Activated CD8-positive, alpha-beta memory T cell treated with anti-CD3 and anti-CD28 coated beads for 1 hour (primary cell): Measurements from ENCODE around the gene FAM135A.
"Not testable (repeated sequence)": the region's sequence is repeated elsewhere in the genome, so short reads cannot be mapped to it uniquely, and the experiment has no call there.

ENCODE experiments used
- DNase-seq, 2 donors: peaks; one replicate each; pipeline ENCODE4 v3.0.0-alpha.2; 2020; ENCODE audit warnings: low read depth in 1 of 2; ENCODE audit errors: extremely low read depth in 1 of 2

FAM135A gene

GRCh38 chr6:70396163-70396562 lies 17.1 kb upstream of the FAM135A start:
- no peak for DNase-seq

- no peak for DNase-seq
These were observed 16.2 kb upstream of the FAM135A start for GRCh38 chr6:70396796-70397729.

DNA sequence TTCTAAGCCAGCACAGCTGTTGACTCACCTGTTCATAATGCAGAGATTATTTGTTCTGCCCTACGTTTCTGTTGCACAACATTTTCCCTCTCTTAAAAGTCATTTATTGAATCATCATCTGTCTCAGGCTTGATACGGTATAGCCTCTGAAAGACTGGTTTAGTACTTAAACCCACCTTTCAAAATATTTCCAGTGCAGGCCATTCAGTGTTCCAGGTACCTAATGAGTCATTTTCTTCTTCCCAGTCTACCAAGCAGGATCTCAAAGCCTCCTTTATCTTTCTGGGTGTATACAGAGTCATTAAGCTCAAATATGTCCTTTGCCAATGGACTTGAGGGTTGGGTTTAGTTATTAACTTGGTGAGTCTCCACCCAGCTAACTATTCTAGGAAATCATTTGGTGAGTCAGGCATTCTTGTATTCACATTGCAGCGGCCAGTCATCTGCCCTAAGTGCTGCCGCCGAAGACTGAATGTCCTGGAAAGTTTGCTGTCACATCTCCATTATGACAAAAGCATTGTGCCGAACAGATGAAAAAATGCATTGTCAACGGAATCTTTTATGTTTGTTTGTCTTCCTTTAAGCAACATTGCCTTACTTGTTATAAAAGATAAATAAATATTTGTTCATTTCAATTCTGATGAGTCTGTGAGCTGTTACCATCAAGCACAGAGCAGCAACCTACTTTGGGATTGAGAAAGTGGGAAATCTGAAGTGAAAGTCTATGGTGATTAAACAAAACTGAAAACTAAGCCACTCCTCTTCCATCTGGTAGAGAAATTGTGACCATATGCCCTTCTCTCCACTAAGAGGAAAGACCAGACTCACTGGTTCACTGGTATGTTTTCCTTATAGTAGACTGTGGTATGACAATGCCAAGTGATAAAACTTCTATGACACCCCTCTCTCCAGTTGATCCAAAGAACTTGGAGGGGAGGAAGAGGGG lies 14.3 kb upstream of the FAM135A start:
- no peak for DNase-seq

DNA sequence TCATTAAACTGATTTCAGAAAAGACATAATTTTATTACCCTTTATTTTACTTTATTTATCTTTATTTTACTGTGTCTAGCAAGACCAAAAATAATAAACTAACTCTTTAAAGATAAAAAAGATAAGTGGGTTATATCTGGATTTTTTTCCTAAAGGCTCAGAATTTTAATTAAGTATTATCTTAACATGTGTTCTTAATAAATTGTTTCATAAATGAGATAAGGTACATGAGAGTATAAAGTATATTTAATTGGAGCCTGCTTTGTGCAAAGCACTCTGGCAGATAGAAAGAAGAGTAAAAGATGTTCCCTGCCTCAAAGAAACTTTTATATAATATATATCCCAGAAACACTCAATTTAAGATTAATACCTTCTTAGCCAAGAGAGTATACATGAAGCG lies 8.7 kb upstream of the FAM135A start:
- DNase-seq: no peak

DNA sequence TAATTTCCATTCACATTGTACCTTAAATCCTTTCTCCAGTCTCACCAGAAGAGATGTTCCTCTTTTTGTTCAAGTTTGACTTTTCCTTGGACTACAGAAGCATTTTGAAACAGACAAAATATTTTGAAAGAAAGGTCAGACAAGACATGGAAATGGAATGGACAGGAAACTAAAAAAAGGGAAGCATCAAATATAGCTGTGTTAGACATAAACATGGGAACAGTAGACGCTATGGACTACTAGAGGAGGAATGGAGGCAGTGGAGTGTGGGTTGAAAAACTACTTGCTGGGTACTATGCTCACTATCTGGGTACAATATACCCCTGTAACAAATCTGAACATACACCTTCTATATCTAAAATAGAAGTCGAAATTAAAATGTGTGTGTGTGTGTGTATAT lies 4.1 kb upstream of the FAM135A start:
- DNase-seq: no peak

DNA sequence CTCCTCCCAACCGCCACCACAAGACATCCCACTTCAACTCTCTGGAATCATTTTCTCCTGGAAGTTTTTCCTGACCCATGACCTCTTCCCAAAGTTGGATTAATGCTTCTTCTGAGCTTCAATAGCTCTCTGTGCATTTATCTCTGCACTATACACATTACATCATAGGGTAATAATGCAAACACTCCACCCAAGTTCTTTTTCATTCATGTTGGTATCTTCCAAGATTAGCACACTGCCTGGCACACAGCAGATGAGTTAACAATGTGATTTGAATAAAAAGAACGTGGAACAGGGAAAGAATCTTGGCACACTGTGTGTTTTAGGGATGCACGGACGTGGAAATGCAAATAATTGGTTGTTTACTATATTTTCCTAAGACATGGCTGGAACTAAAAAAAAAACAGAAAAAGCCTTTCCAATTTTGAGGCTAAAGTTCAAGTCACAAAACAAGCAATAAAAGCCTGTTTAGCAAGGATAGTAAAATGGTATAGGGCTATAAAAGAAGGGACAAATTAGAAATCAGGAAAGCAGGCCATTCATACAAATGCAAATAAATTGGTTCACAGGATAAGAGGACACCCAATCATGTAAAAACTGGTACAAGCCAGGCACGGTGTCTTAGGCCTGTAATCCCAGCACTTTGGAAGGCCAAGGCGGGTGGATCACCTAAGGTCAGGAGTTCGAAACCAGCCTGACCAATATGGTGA lies 1.6 kb upstream of the FAM135A start:
- no peak for DNase-seq

DNA sequence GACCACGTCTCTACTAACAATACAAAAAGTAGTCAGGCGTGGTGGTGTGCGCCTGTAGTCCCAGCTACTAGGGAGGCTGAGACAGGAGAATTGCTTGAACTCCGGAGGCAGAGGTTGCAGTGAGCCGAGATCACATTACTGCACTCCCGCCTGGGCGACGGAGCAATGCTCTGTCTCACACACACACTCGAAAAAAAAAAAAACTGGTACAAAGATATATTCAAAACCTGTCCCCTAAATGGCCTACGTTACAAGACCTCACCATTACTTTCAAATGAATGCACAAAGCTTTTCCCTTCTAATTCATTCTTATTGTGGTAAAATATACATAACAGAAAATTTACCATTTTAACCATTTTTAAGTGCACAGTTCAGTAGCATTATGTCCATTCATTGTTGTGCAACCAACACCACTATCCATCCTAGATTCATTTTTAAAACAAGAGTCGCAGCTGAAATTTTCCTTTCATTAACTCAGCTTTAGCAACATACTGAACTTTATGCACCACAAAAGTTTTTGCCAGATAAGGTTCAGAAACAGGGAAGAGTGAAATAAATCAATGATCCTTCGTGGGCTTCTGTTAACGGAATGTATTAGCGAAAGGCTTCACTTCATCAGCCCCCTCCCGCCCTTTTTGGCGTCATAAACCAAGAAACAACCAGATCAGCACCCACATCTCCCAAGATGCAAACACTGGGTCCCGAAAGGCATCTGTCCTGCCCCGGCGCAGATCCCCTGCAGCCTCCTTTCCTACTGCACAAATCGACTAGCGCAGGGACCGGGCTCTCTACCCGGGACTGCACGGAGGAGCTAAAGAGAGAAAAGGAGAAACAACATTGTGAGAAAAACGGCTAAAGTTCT lies 825 bp upstream of the FAM135A start:
- no peak for DNase-seq

GRCh38 chr6:70413992-70414494 lies 735 bp downstream of the FAM135A start:
- no peak for DNase-seq

GRCh38 chr6:70414813-70415212 lies 1.5 kb downstream of the FAM135A start:
- no peak for DNase-seq

DNA sequence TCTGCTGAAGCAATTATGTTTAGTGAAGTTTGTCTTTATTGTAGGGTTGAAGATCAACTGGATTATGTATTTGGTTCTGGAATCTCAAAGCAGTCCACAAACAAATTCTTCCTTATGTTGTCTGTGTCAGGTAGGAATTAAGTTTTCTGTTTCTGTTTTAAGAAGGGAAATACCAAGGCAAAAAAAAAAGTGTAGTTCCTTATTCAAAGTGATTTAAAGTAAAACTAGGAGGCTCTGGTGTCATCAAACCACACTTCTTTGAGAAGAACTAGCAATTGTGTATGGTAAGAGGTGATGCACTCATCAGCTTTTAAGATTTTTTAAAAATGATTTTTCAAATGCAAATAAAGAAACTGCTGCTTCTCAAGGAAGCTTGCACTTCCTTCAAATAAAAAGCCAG lies 1.9 kb downstream of the FAM135A start:
- DNase-seq: no peak

DNA sequence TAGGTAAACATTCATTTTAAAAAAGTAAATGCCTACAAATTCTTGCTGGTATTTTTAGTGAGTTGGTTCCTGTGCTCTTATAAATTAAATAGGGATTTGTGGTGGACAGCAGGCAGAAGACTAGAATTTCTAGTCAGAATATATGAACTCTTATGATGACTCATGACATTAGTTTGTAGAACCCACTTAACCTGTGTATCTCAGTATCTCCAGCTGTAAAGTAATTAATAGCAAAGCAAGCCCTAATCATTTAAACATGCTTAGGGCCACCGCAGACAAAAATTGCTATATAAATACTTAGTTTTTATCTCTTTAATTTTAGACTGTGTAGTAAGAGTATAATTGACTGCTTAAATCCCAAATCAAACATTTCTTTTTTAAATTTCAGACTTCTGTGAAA lies 2.4 kb downstream of the FAM135A start:
- no peak for DNase-seq

DNA sequence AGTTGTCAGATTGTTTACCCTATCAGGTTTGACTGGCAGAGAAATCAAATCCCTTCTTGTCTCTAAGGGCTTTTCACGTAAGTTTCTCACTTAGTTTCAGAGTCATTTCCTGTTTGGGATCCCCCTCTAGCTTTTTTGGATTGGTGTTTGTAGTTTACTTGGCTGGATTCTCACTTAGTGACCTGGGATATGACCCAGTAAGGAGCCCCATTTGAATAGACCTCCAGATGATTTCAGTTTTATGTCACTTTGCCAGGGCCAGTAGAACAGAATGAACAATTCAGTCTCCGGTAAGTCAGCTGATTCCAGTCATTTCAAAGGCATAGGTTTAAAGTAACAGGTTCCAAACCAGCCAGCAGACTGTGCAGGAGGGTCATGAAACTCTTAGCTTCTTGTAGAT lies 8.2 kb downstream of the FAM135A start:
- no peak for DNase-seq

DNA sequence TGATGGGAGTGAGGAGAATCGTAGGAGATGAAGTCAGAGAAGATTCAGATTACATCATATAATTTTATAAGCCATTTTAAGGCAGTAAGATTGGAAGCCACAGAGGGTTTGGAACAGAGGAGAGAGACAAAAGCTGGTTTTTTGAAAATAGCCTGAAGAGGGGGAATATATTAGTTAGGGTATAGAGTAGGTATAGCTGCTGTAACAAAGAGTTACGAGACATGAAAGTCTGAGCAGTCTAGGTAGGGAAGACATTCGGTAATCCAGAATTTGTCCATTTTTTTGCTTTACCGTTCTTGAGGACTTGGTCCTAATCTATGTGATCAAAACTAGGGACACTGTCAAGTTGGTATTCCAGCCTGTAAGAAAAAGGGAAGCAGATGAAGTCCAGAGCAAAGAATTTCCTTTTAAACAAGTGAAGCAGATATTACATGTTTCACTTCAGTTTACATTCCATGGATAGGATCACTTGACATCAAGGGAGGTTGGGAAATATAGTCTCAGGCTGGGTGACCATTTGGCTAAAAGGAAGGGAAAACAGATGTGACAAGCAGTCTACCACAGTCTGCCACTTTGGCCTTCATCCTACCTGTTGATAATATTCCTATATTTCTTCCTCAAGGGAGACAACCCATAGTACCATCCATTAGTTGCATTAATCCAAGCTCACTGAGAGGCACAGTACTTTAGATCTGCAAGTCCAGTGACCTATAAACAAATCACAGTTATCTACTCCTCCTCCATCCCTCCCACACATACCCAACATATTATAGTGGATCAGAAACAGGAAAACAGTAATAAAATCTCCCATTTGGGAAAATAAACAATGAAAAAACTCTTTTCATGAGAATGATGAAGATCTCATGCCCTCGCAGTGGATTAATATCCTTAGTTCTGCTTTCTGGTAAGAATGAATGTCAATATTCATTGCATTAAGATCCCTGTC lies 10.2 kb downstream of the FAM135A start:
- no peak for DNase-seq

DNA sequence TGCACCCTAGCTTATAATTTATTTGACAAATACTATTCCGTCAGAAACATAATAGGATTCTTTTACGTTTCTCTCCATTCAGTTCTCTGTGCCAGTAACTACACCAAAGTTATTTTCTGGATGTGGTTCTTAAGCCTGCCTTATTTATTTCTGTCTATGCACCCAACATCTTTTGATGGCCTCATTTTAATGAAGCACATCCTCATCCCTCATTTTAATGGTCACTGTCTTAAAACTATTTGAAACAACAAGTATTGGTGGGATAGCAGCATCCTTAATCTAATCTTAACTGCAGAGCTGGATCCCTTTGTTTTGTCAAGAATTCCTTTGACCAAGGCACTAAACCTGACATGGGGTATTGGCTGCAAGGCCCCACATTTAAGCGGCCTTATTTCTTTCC lies 11.0 kb downstream of the FAM135A start:
- DNase-seq: no peak

DNA sequence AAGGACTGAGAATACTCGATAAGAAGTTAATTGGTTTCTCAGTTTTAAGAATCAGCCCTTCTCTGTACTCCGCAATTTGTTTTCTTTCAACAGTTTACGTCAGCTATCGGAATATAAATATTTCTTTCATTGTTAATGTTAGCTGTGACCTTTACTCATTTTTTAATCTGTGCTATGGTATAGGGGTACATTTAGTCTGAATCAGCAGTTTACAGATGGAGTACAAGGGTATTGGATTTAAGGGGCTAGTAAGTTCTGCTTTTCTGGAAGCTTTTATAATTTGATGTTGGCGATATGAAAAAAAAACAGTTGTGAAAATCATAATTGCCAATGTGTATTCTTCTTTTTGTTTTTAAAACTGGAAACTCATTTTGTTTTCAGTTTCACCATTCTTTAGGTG lies 23.0 kb downstream of the FAM135A start:
- DNase-seq: no peak

- DNase-seq: no peak
These were observed 31.7 kb downstream of the FAM135A start for GRCh38 chr6:70445001-70445400.

GRCh38 chr6:70447343-70448070 lies 34.2 kb downstream of the FAM135A start:
- not testable (repeated sequence) for DNase-seq

DNA sequence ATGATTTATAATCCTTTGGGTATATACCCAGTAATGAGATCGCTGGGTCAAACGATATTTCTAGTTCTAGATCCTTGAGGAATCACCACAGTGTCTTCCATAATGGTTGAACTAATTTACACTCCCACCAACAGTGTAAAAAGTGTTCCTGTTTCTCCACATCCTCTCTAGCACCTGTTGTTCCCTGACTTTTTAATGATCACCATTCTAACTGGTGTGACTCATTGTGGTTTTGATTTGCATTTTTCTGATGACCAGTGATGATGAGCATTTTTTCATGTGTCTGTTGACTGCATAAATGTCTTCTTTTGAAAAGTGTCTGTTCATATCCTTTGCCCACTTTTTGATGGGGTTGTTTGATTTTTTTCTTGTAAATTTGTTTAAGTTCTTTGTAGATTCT lies 40.6 kb downstream of the FAM135A start:
- not testable (repeated sequence) for DNase-seq
